Mucosa of descending colon (tissue), 3 donors: ENCODE data around the gene CSAD. TPM values are rescaled to one million over a fixed set of nuclear protein-coding genes. Genes with fewer than 3 reads are reported as not detected.

Experiments used
- ATAC-seq: fragments of 200-7000 bp; cut with Tn5 transposase; one replicate; pipeline ENCODE4 v1.9.1; 2020; ENCODE audit warnings: mild to moderate bottlenecking, moderate library complexity
- DNase-seq, 3 donors: peaks; one replicate each; pipeline ENCODE4 v3.0.0-alpha.2; 2020
- H3K36me3 ChIP-seq: fragments of 200-600 bp; one replicate; pipeline ENCODE4 v1.8.0; 2021; ENCODE audit warnings: low read depth, mild to moderate bottlenecking
- H3K4me1 ChIP-seq: fragments of 200-600 bp; one replicate; pipeline ENCODE4 v1.8.0; 2021; ENCODE audit warnings: low read depth, mild to moderate bottlenecking
- H3K4me3 ChIP-seq: fragments of 200-600 bp; one replicate; pipeline ENCODE4 v1.8.0; 2021; ENCODE audit warnings: mild to moderate bottlenecking
- H3K9me3 ChIP-seq: fragments of 200-600 bp; one replicate; pipeline ENCODE4 v1.8.0; 2021; ENCODE audit warnings: mild to moderate bottlenecking
- CTCF ChIP-seq: fragments of 200-600 bp; IDR thresholded peaks from one replicate; pipeline ENCODE4 v1.8.0; 2022; ENCODE audit warnings: antibody characterized with exemption, mild to moderate bottlenecking
- intact Hi-C, 2 donors: fragments of 100-400 bp; cut with DNase I in 1 of 2; cut with micrococcal nuclease in 1 of 2; formaldehyde crosslinking; loops; one replicate each; pipeline versions ENCODE4 v1.11.0 to v1.11.1; 2022; cut with DNase I, micrococcal nuclease
- total RNA-seq, 3 donors: library from RNA; stranded (reverse); fragmentation: NEBNext Ultra II Directional in 2 of 3; extraction: Animal tissue kit (Norgen Biotek cat#: 25700) in 2 of 3; gene quantifications; one replicate each; pipeline versions ENCODE4 v1.2.1 to v1.2.4, GENCODE V29; 2021 to 2023
- donor health status: DM: no; HTN: no; CAD: no; lungs with moderate emphysema.
- donor health status: DM: no; HTN: no; CAD: no.
- donor health status: DM: no; HTN: yes; CAD: no.

CSAD gene
- total RNA-seq, 3 donors from 2014 or later, result 23.4 to 44.4 (median 38.7) TPM

GRCh38 chr12:53214687-53215455 lies 34.1 kb upstream of the CSAD start:
- H3K4me1 ChIP-seq, result peaks cover 30% of the 10 kb centered on the region
- no peak for TF ChIP-seq CTCF
- intact Hi-C loops, result loop anchor here (5.0 kb wide), 2 partner anchors 37 to 72 kb away; a partner anchor contains a TSS
- no peak for ATAC-seq
- peak in 1 of 3 donors; percentile 39 for DNase-seq
- no peak overlapping the region for H3K4me3 ChIP-seq
- no peaks in the 10 kb centered on the region for H3K9me3 ChIP-seq
- H3K36me3 ChIP-seq, result no peaks in the 10 kb centered on the region

- H3K4me3 ChIP-seq, result no peak overlapping the region
- H3K4me1 ChIP-seq, result peaks cover 31% of the 10 kb centered on the region
- TF ChIP-seq CTCF, result no peak
- DNase-seq, result peak in 1 of 3 donors; percentile 20
- ATAC-seq, result no peak
- intact Hi-C loops, result loop anchor here (5.0 kb wide), 2 partner anchors 38 to 73 kb away; a partner anchor contains a TSS
- no peaks in the 10 kb centered on the region for H3K36me3 ChIP-seq
- no peaks in the 10 kb centered on the region for H3K9me3 ChIP-seq
Measured at GRCh38 chr12:53214221-53214620, 33.5 kb upstream of the CSAD start.

- DNase-seq, result peak; percentile 89 to 92 (median 89)
- no peaks in the 10 kb centered on the region for H3K36me3 ChIP-seq
- no peaks in the 10 kb centered on the region for H3K9me3 ChIP-seq
- peaks cover 29% of the 10 kb centered on the region for H3K4me1 ChIP-seq
- ATAC-seq, result peak; percentile 75
- intact Hi-C loops, result loop anchor here (5.0 kb wide), 2 partner anchors 39 to 74 kb away; a partner anchor contains a TSS
- no peak overlapping the region for H3K4me3 ChIP-seq
- TF ChIP-seq CTCF, result peak; percentile 90
Measured at GRCh38 chr12:53213348-53213747, 32.6 kb upstream of the CSAD start.

GRCh38 chr12:53212931-53213330 lies 32.2 kb upstream of the CSAD start:
- intact Hi-C loops, result loop anchor here (5.0 kb wide), 2 partner anchors 39 to 74 kb away; a partner anchor contains a TSS
- no peaks in the 10 kb centered on the region for H3K9me3 ChIP-seq
- DNase-seq, result no peak
- no peak overlapping the region for H3K4me3 ChIP-seq
- H3K4me1 ChIP-seq, result peaks cover 25% of the 10 kb centered on the region
- no peak for ATAC-seq
- no peak for TF ChIP-seq CTCF
- no peaks in the 10 kb centered on the region for H3K36me3 ChIP-seq

GRCh38 chr12:53211476-53212381 lies 31.0 kb upstream of the CSAD start:
- ATAC-seq, result no peak
- intact Hi-C loops, result loop anchor here (5.0 kb wide), 2 partner anchors 41 to 76 kb away; a partner anchor contains a TSS

More at GRCh38 chr12:53211476-53212381, 31.0 kb upstream of the CSAD start:
- TF ChIP-seq CTCF, result no peak
- no peak overlapping the region for H3K4me3 ChIP-seq
- no peak for DNase-seq
- peaks cover 23% of the 10 kb centered on the region for H3K4me1 ChIP-seq
- no peaks in the 10 kb centered on the region for H3K36me3 ChIP-seq
- H3K9me3 ChIP-seq, result no peaks in the 10 kb centered on the region
